CMK (cell line): ENCODE results near the gene PRDX5.

ENCODE experiments used
- DNase-seq: peaks from one replicate; pipeline ENCODE4 v3.0.0-alpha.2; 2010; ENCODE audit warnings: low read depth

Gene PRDX5

GRCh38 chr11:64290352-64291261, 27.3 kb upstream of the PRDX5 start:
- no peak for DNase-seq

GRCh38 chr11:64291262-64291751, 26.6 kb upstream of the PRDX5 start, which contains the start of gene KCNK4:
KCNK4 (plus strand) TSS chr11:64291302; CDS start chr11:64293019, 1,717 bp downstream.
- no peak for DNase-seq

DNA sequence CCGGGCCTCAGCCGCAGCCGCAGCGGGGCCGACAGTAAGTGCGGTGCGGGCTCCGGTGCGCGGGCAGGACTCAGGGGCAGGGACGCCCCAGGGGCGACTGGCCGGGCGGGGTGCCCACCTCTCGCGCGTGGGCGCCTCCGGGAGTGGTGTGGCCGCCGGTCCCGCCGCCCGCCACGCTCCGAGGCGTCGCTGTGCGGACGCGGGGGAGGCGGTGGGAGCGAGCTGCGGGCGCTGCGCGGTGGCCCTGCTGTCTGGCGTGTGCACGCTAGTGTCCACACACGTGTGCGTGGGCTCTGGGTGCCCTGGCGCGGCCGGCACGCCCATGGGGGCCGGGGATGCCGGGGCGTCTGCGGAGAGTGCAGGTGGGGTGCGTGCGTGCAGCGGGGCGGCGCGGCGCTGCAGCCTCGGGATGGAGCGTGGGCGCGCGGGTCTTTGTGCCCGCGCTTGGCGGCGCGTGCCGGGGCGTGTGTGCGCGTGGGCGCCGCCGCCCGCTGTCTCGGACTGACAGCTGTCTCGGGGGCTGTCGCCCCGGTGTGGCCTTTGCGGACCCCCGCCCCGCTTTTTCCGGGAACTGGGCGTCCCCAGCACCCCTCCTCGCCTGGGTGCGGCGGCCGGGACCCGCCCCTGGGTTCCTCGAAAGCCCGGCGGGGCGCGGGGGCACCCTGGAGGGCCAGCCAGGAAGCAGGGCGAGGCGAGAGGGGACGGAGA, 26.0 kb upstream of the PRDX5 start:
- no peak for DNase-seq

DNA sequence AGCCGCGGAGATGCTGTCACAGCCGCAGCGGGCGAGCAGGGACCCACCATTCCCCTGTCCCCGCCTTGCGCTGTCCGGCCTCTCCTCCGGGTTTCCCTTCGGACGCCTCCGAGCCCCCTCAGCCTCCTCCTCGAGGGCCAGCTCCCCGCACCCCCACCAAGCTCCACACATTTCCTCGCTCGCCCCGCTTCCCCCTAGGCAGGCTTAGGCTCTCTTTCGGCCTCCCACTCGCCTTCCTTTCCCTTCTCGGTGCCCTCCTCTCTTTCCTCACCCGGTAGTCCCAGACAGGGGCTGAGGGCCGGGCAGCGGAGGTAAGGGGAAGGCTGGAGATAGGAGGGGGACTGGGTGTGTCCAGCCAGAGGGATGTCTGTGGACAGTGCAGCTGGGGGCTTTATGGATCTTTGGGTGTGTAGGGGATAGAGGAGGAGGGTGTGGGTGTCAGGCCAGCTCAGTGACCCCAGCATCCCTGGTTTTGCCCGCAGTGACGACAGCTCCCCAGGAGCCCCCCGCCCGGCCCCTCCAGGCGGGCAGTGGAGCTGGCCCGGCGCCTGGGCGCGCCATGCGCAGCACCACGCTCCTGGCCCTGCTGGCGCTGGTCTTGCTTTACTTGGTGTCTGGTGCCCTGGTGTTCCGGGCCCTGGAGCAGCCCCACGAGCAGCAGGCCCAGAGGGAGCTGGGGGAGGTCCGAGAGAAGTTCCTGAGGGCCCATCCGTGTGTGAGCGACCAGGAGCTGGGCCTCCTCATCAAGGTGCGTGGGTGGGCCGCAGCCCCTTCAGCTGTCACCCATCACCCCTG, 25.3 kb upstream of the PRDX5 start:
- DNase-seq, result no peak

DNA sequence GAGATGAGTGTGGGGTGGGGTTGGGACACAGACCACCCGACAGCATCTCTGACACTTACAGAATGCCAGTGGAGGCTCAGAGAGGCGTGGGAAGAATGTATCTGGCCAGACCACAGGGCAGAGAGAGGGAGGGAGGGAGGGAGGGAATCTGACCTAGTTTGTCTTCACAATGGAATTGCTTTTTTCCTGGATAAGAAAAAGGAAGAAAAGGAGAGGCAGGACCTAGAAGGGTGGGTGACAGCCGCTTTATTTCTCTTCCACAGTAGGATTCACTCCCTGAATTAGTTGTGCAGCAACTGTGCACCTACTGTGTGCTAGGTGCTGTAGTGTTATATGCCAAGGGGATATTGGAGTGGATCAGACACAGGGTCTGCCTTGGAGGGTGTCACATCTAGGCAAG, 23.1 kb upstream of the PRDX5 start:
- DNase-seq, result no peak

DNA sequence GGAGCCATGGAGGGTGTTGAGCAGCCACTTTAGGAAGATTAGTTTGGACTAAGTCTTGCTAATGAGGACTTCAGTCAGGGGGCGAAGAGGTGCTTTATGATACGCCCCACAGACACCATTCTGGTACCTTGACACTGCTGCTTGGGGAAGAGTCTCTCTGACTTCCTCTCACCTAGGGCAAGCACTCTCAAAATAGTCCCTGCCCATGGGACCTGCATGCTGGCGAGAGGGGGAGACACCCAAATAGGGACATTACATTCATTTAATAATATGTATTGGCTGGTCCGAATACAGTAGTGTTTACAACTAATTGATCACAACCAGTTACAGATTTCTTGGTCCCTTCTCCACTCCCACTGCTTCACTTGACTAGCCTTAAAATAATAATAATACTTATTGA, 22.2 kb upstream of the PRDX5 start:
- DNase-seq, result no peak

DNA sequence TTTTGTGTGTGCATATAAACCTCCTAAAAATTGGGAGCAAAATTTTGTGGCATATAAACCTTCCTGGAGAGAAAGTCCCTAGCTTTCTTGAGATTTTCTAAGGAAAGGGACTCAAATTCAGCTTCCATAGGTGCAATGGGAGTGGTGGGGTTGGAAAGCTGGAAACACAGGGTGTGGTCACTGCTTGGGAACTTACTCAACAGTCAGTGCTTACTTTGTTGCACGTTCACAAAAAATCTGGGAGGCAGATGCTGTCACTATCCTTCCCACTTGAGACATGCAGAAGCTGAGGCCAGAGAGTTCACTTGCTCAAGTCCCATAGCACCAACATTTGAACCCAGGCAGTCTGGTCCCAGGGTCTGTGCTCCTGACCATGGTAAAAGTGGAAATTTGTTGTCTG, 21.7 kb upstream of the PRDX5 start:
- DNase-seq, result no peak

GRCh38 chr11:64296830-64297698, 20.9 kb upstream of the PRDX5 start:
- DNase-seq, result no peak

GRCh38 chr11:64297699-64298358, 20.1 kb upstream of the PRDX5 start:
- DNase-seq, result no peak

DNA sequence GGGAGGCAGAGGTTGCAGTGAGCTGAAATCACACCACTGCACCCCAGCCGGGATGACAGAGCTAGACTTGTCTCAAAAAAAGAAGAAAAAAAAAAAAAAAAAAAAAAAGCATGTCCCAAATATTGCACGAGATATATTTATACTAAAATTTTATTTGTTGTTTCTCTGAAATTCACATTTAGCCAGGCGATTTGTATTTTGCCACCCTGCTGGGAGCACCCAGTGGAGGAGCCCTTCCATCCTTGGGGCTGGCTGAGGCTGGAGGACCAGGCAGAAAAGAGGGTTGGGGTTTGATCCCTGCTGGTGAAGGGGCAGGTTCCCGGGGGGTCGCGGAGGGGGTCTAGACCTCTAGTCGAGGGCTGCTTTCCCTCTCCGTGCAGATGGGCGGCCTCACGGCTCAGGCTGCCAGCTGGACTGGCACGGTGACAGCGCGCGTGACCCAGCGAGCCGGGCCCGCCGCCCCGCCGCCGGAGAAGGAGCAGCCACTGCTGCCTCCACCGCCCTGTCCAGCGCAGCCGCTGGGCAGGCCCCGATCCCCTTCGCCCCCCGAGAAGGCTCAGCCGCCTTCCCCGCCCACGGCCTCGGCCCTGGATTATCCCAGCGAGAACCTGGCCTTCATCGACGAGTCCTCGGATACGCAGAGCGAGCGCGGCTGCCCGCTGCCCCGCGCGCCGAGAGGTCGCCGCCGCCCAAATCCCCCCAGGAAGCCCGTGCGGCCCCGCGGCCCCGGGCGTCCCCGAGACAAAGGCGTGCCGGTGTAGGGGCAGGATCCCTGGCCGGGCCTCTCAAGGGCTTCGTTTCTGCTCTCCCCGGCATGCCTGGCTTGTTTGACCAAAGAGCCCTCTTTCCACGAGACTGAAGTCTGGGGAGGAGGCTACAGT, 18.7 kb upstream of the PRDX5 start:
- no peak for DNase-seq

GRCh38 chr11:64299847-64300648, 17.9 kb upstream of the PRDX5 start, which contains the start of gene CATSPERZ:
CATSPERZ (plus strand) TSS chr11:64300358; CDS start chr11:64300411, 53 bp downstream.
- no peak for DNase-seq

DNA sequence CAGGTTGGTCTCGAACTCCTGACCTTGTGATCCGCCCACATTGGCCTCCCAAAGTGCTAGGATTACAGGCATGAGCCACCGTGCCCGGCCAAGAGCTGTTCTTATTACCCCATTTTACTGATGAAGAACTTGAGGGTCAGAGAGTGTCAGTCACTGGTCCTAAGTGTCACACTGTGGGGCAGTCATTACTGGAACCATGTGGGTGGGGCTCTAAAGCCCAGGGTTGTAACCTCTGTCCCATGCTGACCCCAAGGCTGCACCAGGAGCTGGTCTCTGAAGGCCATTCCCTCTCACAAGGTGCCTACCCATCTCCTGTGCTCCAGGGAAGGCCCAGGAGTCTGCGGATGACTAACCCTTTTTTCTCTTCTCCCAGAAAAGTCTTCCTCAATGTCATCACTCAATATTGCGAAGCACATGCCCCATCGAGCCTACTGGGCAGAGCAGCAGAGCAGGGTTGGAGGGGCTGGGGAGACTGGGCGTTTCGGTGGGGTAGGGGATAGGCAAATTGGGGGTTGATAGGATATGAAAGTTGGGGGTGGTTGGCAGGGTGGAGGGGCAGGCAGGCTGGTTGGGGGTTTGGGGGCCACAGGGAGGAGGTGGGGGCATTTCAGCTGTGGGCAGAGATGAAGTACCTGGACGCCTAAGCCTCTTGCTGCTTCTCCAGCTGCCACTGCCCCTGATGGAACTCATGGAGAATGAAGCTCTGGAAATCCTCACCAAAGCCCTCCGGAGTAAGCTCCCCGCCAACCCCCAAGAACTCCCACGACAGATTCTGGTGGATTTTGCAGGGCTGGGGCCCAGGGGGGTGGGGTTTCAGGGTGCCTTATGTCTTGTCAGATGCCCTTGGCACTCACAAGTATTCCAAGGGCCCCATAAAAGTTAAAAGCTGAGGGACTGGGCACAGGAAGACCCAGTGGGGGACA, 14.6 kb upstream of the PRDX5 start:
- no peak for DNase-seq

DNA sequence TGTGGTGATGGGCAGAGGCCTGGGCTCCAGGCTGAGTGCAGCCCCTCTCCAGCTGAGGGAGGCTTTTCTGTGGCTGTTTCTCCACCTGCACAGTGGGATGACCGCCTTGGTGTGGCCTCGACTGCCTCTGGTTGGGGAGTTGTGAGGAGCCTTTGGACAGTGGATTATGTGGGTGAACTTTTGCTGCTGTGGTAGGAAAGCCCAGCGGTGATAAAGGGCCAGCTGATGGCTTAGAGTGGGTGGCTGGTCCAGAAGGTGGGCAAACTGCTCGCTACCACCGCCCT, 13.9 kb upstream of the PRDX5 start:
- DNase-seq, result no peak

DNA sequence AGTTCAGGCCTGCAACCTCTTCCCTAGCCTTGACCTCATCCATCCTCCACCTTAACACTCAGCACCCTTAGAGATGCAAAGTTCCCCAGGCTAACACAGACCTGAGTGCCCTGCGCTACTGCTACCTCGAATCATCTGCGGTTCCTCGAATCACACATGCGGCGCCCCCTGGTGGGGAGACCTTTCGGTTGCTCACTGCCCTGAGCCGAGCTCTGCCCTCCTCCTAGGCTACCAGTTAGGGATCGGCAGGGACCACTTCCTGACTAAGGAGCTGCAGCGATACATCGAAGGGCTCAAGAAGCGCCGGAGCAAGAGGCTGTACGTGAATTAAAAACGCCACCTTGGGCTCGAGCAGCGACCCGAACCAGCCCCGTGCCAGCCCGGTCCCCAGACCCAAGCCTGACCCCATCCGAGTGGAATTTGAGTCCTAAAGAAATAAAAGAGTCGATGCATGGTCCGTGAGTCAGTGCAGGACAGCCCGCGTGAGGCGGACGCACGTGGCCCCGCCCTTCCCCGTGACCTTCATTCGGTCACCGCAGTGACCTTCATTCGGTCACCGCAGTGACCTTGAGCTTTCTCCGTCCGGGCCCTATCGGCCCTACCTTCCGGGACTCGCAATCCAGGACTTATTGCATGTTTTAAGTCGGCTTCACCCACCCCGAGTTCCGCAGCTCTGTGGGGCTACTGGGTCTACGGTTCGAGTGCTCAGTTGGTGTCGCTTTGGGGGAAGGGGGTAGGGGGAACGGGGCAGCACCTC, 13.4 kb upstream of the PRDX5 start:
- DNase-seq, result peak; percentile 77

DNA sequence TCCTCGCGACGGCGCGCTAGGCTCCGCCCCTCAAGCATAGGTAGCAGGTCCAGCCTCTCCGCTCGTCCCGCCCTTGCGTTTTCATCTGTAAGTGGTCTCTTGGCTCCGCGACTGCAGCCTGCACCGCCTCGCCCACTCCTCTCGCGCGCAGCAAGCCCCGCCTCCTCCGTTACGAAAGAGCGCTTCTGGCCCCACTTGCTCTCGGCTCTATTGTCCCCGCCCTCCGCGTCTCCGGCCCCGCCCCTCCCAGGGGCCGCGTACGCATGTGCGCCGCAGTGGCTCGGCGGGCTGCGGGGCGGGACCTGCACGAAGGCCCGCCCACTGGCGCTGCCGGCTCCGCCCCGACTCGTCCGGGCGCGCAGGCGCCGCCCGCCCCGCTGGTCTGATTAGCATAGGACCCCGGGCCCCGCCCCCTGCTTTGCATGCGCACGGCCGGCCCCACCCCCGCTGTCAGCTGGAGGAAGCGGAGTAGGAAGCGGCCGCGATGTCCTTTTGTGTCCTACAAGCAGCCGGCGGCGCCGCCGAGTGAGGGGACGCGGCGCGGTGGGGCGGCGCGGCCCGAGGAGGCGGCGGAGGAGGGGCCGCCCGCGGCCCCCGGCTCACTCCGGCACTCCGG, 12.7 kb upstream of the PRDX5 start, which contains the start of gene ESRRA:
ESRRA (plus strand) TSS at position 450 of the 616 bp plus-strand sequence. CDS start 1,656 bp downstream, outside the sequence.
- DNase-seq, result peak; percentile 95
